HepG2 (cell line): ENCODE measurements around the gene MBIP. TPM values are rescaled to one million over a fixed set of nuclear protein-coding genes. Genes with fewer than 3 reads are reported as not detected.

ENCODE experiments used
- CCDC6 ChIP-seq: sonication (generic); formaldehyde crosslinking; IDR thresholded peaks from 2 replicates; pipeline ENCODE4 v1.8.1; 2022; ENCODE audit warnings: mild to moderate bottlenecking, missing genetic modification reagents, moderate library complexity
- CHCHD3 ChIP-seq: sonication (generic); formaldehyde crosslinking; IDR thresholded peaks from 2 replicates; pipeline ENCODE4 v1.8.0; 2022; ENCODE audit warnings: mild to moderate bottlenecking, missing genetic modification reagents, moderate library complexity
- ESRRA ChIP-seq: sonication (generic); formaldehyde crosslinking; IDR thresholded peaks from 2 replicates; pipeline ENCODE4 v1.5.1; 2020; ENCODE audit warnings: mild to moderate bottlenecking, low read depth, missing genetic modification reagents
- HNF4G ChIP-seq, 2 experiments: sonication (generic) in 1 of 2; formaldehyde crosslinking in 1 of 2; IDR thresholded peaks; 2 replicates each; pipeline versions ENCODE4 v1.4.0 to v1.6.1; 2011 to 2020; ENCODE audit warnings: borderline replicate concordance in 2 of 2, low read depth in 2 of 2, mild to moderate bottlenecking in 2 of 2, low read length in 1 of 2, missing genetic modification reagents in 1 of 2, moderate library complexity in 1 of 2
- HNRNPL ChIP-seq: fragments of 200-400 bp; formaldehyde crosslinking; IDR thresholded peaks from 2 replicates; pipeline ENCODE4 v1.6.1; 2017; ENCODE audit warnings: mild to moderate bottlenecking, low read depth, low read length
- IRF9 ChIP-seq: sonication (generic); formaldehyde crosslinking; IDR thresholded peaks from 2 replicates; pipeline ENCODE4 v1.8.0; 2022; ENCODE audit warnings: missing genetic modification reagents, mild to moderate bottlenecking, borderline replicate concordance
- ONECUT2 ChIP-seq: sonication (generic); formaldehyde crosslinking; IDR thresholded peaks from 2 replicates; pipeline ENCODE4 v1.4.0; 2020; ENCODE audit warnings: missing genetic modification reagents
- RARA ChIP-seq: IDR thresholded peaks from 2 replicates; pipeline ENCODE4 v1.6.1; 2016; ENCODE audit warnings: missing genetic modification reagents, missing compliant biosample characterization
- SMC3 ChIP-seq: IDR thresholded peaks from 2 replicates; pipeline ENCODE4 v1.6.1; 2011; ENCODE audit warnings: low read length, improper control_type of control experiment
- STAT5B ChIP-seq: sonication (generic); formaldehyde crosslinking; IDR thresholded peaks from 2 replicates; pipeline ENCODE4 v1.4.0; 2020; ENCODE audit warnings: missing genetic modification reagents
- THAP11 ChIP-seq: IDR thresholded peaks from 2 replicates; pipeline ENCODE4 v1.6.1; 2016; ENCODE audit warnings: missing biosample characterization, missing genetic modification reagents
- XRCC5 ChIP-seq: fragments of 200-400 bp; formaldehyde crosslinking; optimal IDR thresholded peaks from 2 replicates; pipeline ENCODE3; 2017; ENCODE audit warnings: mild to moderate bottlenecking, low read length
- ZFP82 ChIP-seq: sonication (generic); formaldehyde crosslinking; IDR thresholded peaks from 2 replicates; pipeline ENCODE4 v1.5.1; 2020; ENCODE audit warnings: mild to moderate bottlenecking, missing genetic modification reagents, borderline replicate concordance
- ZNF263 ChIP-seq: sonication (generic); formaldehyde crosslinking; IDR thresholded peaks from 2 replicates; pipeline ENCODE4 v1.4.0; 2020; ENCODE audit warnings: missing genetic modification reagents
- ZNF335 ChIP-seq: sonication (generic); formaldehyde crosslinking; IDR thresholded peaks from 2 replicates; pipeline ENCODE4 v1.4.0; 2020; ENCODE audit warnings: missing genetic modification reagents
- ZNF337 ChIP-seq: sonication (generic); formaldehyde crosslinking; IDR thresholded peaks from 2 replicates; pipeline ENCODE4 v1.5.1; 2020; ENCODE audit warnings: missing genetic modification reagents, low read depth, mild to moderate bottlenecking, borderline replicate concordance
- ZNF441 ChIP-seq: sonication (generic); formaldehyde crosslinking; IDR thresholded peaks from 2 replicates; pipeline ENCODE4 v1.7.0; 2021; ENCODE audit warnings: missing genetic modification reagents, borderline replicate concordance
- ZNF609 ChIP-seq: sonication (generic); formaldehyde crosslinking; IDR thresholded peaks from 2 replicates; pipeline ENCODE4 v1.4.0; 2020; ENCODE audit warnings: mild to moderate bottlenecking, missing genetic modification reagents, borderline replicate concordance
- ZNF770 ChIP-seq: sonication (generic); formaldehyde crosslinking; IDR thresholded peaks from 2 replicates; pipeline ENCODE4 v1.5.0; 2020; ENCODE audit warnings: mild to moderate bottlenecking, missing genetic modification reagents
- ZNF800 ChIP-seq: sonication (generic); formaldehyde crosslinking; IDR thresholded peaks from 2 replicates; pipeline ENCODE4 v1.4.0; 2020; ENCODE audit warnings: missing genetic modification reagents
- ZZZ3 ChIP-seq: sonication (generic); formaldehyde crosslinking; IDR thresholded peaks from 2 replicates; pipeline ENCODE4 v1.4.0; 2020; ENCODE audit warnings: missing genetic modification reagents, mild to moderate bottlenecking, borderline replicate concordance
- polyA plus RNA-seq, 8 experiments: library from polyadenylated mRNA; depleted of rRNA in 3 of 8; stranded (reverse) in 7 of 8; unstranded in 1 of 8; fragments of >200 nt; fragmentation: Illumina TruSeq in 4 of 8; extraction: Trizol in 4 of 8; gene quantifications; 2 replicates each; pipeline versions ENCODE4 v1.2.1 to v1.2.3, GENCODE V29; 2011 to 2016; ENCODE audit warnings: low read depth in 4 of 8, missing spikeins in 1 of 8, mixed read lengths in 1 of 8; ENCODE audit not compliant: insufficient read depth in 1 of 8
- total RNA-seq, 5 experiments: library from RNA; depleted of rRNA; stranded (reverse); fragments of >200 nt; fragmentation: Illumina TruSeq; extraction: Trizol; gene quantifications; 2 replicates each; pipeline ENCODE4 v1.2.3, GENCODE V29; 2016; ENCODE audit warnings: low read depth in 1 of 5

MBIP gene
- total and polyA plus RNA-seq, 2 of the 13 experiments (the other 11 are each of a cell fraction or from before 2014, with no cell fraction given): 48.1 to 48.6 TPM

- TF ChIP-seq IRF9 (no peak), SMC3 (no peak), RARA (CRISPR knock-in tag) (no peak), ZNF770 (CRISPR knock-in tag) (peak; percentile 93), ZNF609 (CRISPR knock-in tag) (no peak), XRCC5 (no peak), STAT5B (CRISPR knock-in tag) (no peak), ZNF335 (no peak), ESRRA (CRISPR knock-in tag) (no peak; the same call in 1 of the 2 replicates), ZNF800 (CRISPR knock-in tag) (peak; percentile 8; the same call in 1 of the 2 replicates), HNRNPL (no peak), ZNF263 (no peak), ZNF337 (CRISPR knock-in tag) (no peak), CCDC6 (CRISPR knock-in tag) (0 out of 2 replicates have a peak, but pooled peaks have one; percentile 0), THAP11 (CRISPR knock-in tag) (no peak), ZZZ3 (CRISPR knock-in tag) (no peak), ZNF441 (CRISPR knock-in tag) (no peak), ONECUT2 (CRISPR knock-in tag) (no peak), CHCHD3 (CRISPR knock-in tag) (peak; percentile 40), ZFP82 (CRISPR knock-in tag) (no peak; the same call in 1 of the 2 replicates), HNF4G (IDR thresholded peaks at IDR 0.05; ENCODE audit: borderline replicate concordance, low read depth, low read length) (no peak), HNF4G (CRISPR knock-in tag; IDR thresholded peaks at IDR 0.05; ENCODE audit: borderline replicate concordance, low read depth) (no peak)
Observed at GRCh38 chr14:36320897-36321381, 502 bp upstream of the MBIP start (continued).
